Measurements from ENCODE around the gene P2RX2.

The P2RX2 gene

DNA sequence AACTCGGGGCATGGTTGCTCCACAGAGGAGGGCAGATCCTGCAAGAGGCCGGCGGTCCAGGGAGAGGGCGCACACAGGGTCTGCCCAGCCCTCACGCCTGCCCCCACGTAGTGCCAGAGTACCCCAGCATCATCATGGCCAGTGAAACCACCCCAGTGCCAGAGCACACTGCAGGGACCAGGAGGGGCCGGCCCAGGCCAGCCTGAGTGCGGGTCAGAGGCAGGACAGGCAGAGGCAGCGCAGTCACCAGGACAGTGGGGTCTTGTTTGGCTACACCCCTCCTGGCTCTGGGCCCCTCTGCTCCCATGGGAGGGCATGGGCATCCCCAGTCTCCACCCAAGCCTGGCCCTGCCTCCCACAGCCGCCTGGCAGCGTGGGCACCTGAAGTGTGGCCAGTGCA is 42.9 kb upstream of the P2RX2 start:
- Histone ChIP-seq H3K9ac (ENCODE audit: low read depth in 1 of 2, low read length in 2 of 2) (no peak overlapping the region), H3K36me3 (ENCODE audit: control insufficient read depth in 2 of 2, insufficient read depth in 2 of 2, low read length in 2 of 2) (peaks cover 25 to 26% of the 10 kb centered on the region in 2 donors), H3K4me1 (ENCODE audit: control insufficient read depth in 2 of 2, insufficient read depth in 2 of 2, low read length in 2 of 2) (no peaks in the 10 kb centered on the region), H3K4me3 (ENCODE audit: low read length in 2 of 2) (no peak overlapping the region), H3K27ac (ENCODE audit: low read depth in 2 of 2, low read length in 2 of 2) (no peak overlapping the region), H3K27me3 (ENCODE audit: control insufficient read depth in 2 of 2, insufficient read depth in 2 of 2, low read length in 2 of 2) (no peaks in the 10 kb centered on the region), H3K9me3 (ENCODE audit: control insufficient read depth in 2 of 2, low read length in 2 of 2) (no peaks in the 10 kb centered on the region)

DNA sequence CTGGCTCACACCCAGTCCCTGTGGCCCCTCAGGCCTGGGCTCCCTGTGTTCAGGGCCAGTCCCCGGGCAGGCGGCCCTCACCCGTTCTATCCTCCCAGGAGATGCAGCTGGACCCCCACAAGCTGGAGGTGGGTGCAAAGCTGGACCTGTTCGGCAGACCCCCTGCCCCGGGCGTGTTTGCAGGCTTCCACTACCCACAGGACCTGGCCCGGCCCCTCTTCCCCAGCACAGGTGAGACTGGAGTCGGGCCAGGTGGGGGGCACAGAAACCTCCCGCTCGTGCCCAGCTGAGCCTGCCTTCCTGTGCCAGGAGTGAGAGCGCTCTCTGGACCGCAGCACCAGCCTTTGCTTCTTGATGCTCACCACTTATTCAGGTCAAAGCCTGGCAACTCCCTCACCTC is 41.9 kb upstream of the P2RX2 start:
- no peak overlapping the region for H3K27ac ChIP-seq (ENCODE audit: low read depth in 2 of 2, low read length in 2 of 2)
- no peak overlapping the region for H3K9ac ChIP-seq (ENCODE audit: low read depth in 1 of 2, low read length in 2 of 2)
- H3K4me3 ChIP-seq (ENCODE audit: low read length in 2 of 2): no peak overlapping the region
- H3K4me1 ChIP-seq (ENCODE audit: control insufficient read depth in 2 of 2, insufficient read depth in 2 of 2, low read length in 2 of 2): no peaks in the 10 kb centered on the region
- H3K27me3 ChIP-seq (ENCODE audit: control insufficient read depth in 2 of 2, insufficient read depth in 2 of 2, low read length in 2 of 2): no peaks in the 10 kb centered on the region
- peaks cover 22 to 29% of the 10 kb centered on the region in 2 donors for H3K36me3 ChIP-seq (ENCODE audit: control insufficient read depth in 2 of 2, insufficient read depth in 2 of 2, low read length in 2 of 2)
- H3K9me3 ChIP-seq (ENCODE audit: control insufficient read depth in 2 of 2, low read length in 2 of 2): no peaks in the 10 kb centered on the region

GRCh38 chr12:132577191-132577920 is 41.2 kb upstream of the P2RX2 start:
- Histone ChIP-seq H3K27ac (ENCODE audit: low read depth in 2 of 2, low read length in 2 of 2) (no peak overlapping the region), H3K9ac (ENCODE audit: low read depth in 1 of 2, low read length in 2 of 2) (no peak overlapping the region), H3K27me3 (ENCODE audit: control insufficient read depth in 2 of 2, insufficient read depth in 2 of 2, low read length in 2 of 2) (no peaks in the 10 kb centered on the region), H3K4me1 (ENCODE audit: control insufficient read depth in 2 of 2, insufficient read depth in 2 of 2, low read length in 2 of 2) (no peaks in the 10 kb centered on the region), H3K4me3 (ENCODE audit: low read length in 2 of 2) (no peak overlapping the region), H3K36me3 (ENCODE audit: control insufficient read depth in 2 of 2, insufficient read depth in 2 of 2, low read length in 2 of 2) (peaks cover 22 to 29% of the 10 kb centered on the region in 2 donors), H3K9me3 (ENCODE audit: control insufficient read depth in 2 of 2, low read length in 2 of 2) (no peaks in the 10 kb centered on the region)

- Histone ChIP-seq H3K9ac (ENCODE audit: low read depth in 1 of 2, low read length in 2 of 2) (no peak overlapping the region), H3K27ac (ENCODE audit: low read depth in 2 of 2, low read length in 2 of 2) (no peak overlapping the region), H3K4me3 (ENCODE audit: low read length in 2 of 2) (no peak overlapping the region), H3K4me1 (ENCODE audit: control insufficient read depth in 2 of 2, insufficient read depth in 2 of 2, low read length in 2 of 2) (no peaks in the 10 kb centered on the region), H3K36me3 (ENCODE audit: control insufficient read depth in 2 of 2, insufficient read depth in 2 of 2, low read length in 2 of 2) (peaks cover 17 to 29% of the 10 kb centered on the region in 2 donors), H3K27me3 (ENCODE audit: control insufficient read depth in 2 of 2, insufficient read depth in 2 of 2, low read length in 2 of 2) (no peaks in the 10 kb centered on the region), H3K9me3 (ENCODE audit: control insufficient read depth in 2 of 2, low read length in 2 of 2) (no peaks in the 10 kb centered on the region)
Observed at GRCh38 chr12:132578118-132578517, 40.5 kb upstream of the P2RX2 start.

GRCh38 chr12:132578826-132579225 is 39.8 kb upstream of the P2RX2 start:
- Histone ChIP-seq H3K9me3 (ENCODE audit: control insufficient read depth in 2 of 2, low read length in 2 of 2) (no peaks in the 10 kb centered on the region), H3K27ac (ENCODE audit: low read depth in 2 of 2, low read length in 2 of 2) (no peak overlapping the region), H3K36me3 (ENCODE audit: control insufficient read depth in 2 of 2, insufficient read depth in 2 of 2, low read length in 2 of 2) (peaks cover 17 to 29% of the 10 kb centered on the region in 2 donors)

DNA sequence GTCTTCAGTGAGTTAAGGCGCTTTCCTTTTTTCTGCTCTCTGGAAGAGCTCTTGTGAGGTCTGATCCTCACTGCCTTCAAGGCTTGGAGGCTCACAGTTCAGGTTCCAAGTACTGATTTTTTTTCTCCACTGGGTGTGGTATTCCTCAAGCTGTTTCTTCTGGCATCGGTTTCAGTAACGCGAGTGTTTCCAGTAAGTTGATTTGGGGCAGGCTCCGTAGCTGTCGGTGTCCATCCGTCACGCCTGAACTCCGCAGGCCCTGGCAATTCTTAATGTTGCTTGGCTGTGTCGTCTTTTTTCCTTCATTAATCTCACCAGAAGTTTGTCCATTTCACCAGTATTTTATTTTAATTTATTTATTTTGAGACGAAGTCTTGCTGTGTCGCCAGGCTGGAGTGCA is 38.8 kb upstream of the P2RX2 start:
- no peak overlapping the region for H3K9ac ChIP-seq (ENCODE audit: low read depth in 1 of 2, low read length in 2 of 2)
- H3K9me3 ChIP-seq (ENCODE audit: control insufficient read depth in 2 of 2, low read length in 2 of 2): no peaks in the 10 kb centered on the region
- peaks cover 12 to 22% of the 10 kb centered on the region in 2 donors for H3K36me3 ChIP-seq (ENCODE audit: control insufficient read depth in 2 of 2, insufficient read depth in 2 of 2, low read length in 2 of 2)
- H3K4me1 ChIP-seq (ENCODE audit: control insufficient read depth in 2 of 2, insufficient read depth in 2 of 2, low read length in 2 of 2): no peaks in the 10 kb centered on the region
- no peak overlapping the region for H3K27ac ChIP-seq (ENCODE audit: low read depth in 2 of 2, low read length in 2 of 2)
- no peak overlapping the region for H3K4me3 ChIP-seq (ENCODE audit: low read length in 2 of 2)
- no peaks in the 10 kb centered on the region for H3K27me3 ChIP-seq (ENCODE audit: control insufficient read depth in 2 of 2, insufficient read depth in 2 of 2, low read length in 2 of 2)

More at GRCh38 chr12:132578826-132579225, 39.8 kb upstream of the P2RX2 start:
- Histone ChIP-seq H3K27me3 (ENCODE audit: control insufficient read depth in 2 of 2, insufficient read depth in 2 of 2, low read length in 2 of 2) (no peaks in the 10 kb centered on the region), H3K4me1 (ENCODE audit: control insufficient read depth in 2 of 2, insufficient read depth in 2 of 2, low read length in 2 of 2) (no peaks in the 10 kb centered on the region), H3K9ac (ENCODE audit: low read depth in 1 of 2, low read length in 2 of 2) (no peak overlapping the region), H3K4me3 (ENCODE audit: low read length in 2 of 2) (no peak overlapping the region)

- no peaks in the 10 kb centered on the region for H3K4me1 ChIP-seq (ENCODE audit: control insufficient read depth in 2 of 2, insufficient read depth in 2 of 2, low read length in 2 of 2)
- H3K27me3 ChIP-seq (ENCODE audit: control insufficient read depth in 2 of 2, insufficient read depth in 2 of 2, low read length in 2 of 2): no peaks in the 10 kb centered on the region
- H3K27ac ChIP-seq (ENCODE audit: low read depth in 2 of 2, low read length in 2 of 2): no peak overlapping the region
- no peaks in the 10 kb centered on the region for H3K9me3 ChIP-seq (ENCODE audit: control insufficient read depth in 2 of 2, low read length in 2 of 2)
- H3K4me3 ChIP-seq (ENCODE audit: low read length in 2 of 2): no peak overlapping the region
- no peak overlapping the region for H3K9ac ChIP-seq (ENCODE audit: low read depth in 1 of 2, low read length in 2 of 2)
- peaks cover 10 to 18% of the 10 kb centered on the region in 2 donors for H3K36me3 ChIP-seq (ENCODE audit: control insufficient read depth in 2 of 2, insufficient read depth in 2 of 2, low read length in 2 of 2)
Observed at GRCh38 chr12:132580701-132581292, 37.8 kb upstream of the P2RX2 start.

GRCh38 chr12:132581348-132582057 is 37.1 kb upstream of the P2RX2 start:
- H3K9me3 ChIP-seq (ENCODE audit: control insufficient read depth in 2 of 2, low read length in 2 of 2): no peaks in the 10 kb centered on the region
- no peak overlapping the region for H3K9ac ChIP-seq (ENCODE audit: low read depth in 1 of 2, low read length in 2 of 2)
- H3K4me1 ChIP-seq (ENCODE audit: control insufficient read depth in 2 of 2, insufficient read depth in 2 of 2, low read length in 2 of 2): no peaks in the 10 kb centered on the region
- no peak overlapping the region for H3K4me3 ChIP-seq (ENCODE audit: low read length in 2 of 2)
- peaks cover 10 to 16% of the 10 kb centered on the region in 2 donors for H3K36me3 ChIP-seq (ENCODE audit: control insufficient read depth in 2 of 2, insufficient read depth in 2 of 2, low read length in 2 of 2)
- no peaks in the 10 kb centered on the region for H3K27me3 ChIP-seq (ENCODE audit: control insufficient read depth in 2 of 2, insufficient read depth in 2 of 2, low read length in 2 of 2)
- no peak overlapping the region for H3K27ac ChIP-seq (ENCODE audit: low read depth in 2 of 2, low read length in 2 of 2)

DNA sequence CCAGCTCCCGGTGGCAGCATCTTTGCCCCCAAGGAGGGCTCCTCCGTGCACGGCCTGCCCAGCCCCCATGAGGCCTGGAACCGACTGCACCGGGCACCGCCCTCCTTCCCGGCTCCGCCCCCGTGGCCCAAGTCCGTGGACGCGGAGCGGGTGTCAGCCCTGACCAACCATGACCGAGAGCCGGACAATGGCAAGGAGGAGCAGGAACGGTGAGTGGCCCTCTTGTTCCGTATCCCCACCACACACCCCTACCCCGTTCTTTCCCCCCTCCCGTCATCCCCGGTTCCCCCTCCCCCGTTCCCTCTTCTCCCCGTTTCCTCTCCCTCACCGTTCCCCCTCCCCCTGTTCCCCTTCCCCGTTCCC is 36.5 kb upstream of the P2RX2 start:
- Histone ChIP-seq H3K27me3 (ENCODE audit: control insufficient read depth in 2 of 2, insufficient read depth in 2 of 2, low read length in 2 of 2) (no peaks in the 10 kb centered on the region), H3K9me3 (ENCODE audit: control insufficient read depth in 2 of 2, low read length in 2 of 2) (no peaks in the 10 kb centered on the region), H3K4me1 (ENCODE audit: control insufficient read depth in 2 of 2, insufficient read depth in 2 of 2, low read length in 2 of 2) (no peaks in the 10 kb centered on the region), H3K4me3 (ENCODE audit: low read length in 2 of 2) (no peak overlapping the region), H3K36me3 (ENCODE audit: control insufficient read depth in 2 of 2, insufficient read depth in 2 of 2, low read length in 2 of 2) (peaks cover 10 to 14% of the 10 kb centered on the region in 2 donors), H3K27ac (ENCODE audit: low read depth in 2 of 2, low read length in 2 of 2) (no peak overlapping the region), H3K9ac (ENCODE audit: low read depth in 1 of 2, low read length in 2 of 2) (no peak overlapping the region)

Data from mucosa of rectum (tissue), 2 donors.